T-helper 9 cell (primary cell): ENCODE data around the gene TBC1D4.

ENCODE experiments used
- DNase-seq: peaks from one replicate; pipeline ENCODE4 v3.0.0-alpha.2; 2020

The TBC1D4 gene

GRCh38 chr13:75417012-75417384 is 65.0 kb downstream of the TBC1D4 start:
- no peak for DNase-seq

DNA sequence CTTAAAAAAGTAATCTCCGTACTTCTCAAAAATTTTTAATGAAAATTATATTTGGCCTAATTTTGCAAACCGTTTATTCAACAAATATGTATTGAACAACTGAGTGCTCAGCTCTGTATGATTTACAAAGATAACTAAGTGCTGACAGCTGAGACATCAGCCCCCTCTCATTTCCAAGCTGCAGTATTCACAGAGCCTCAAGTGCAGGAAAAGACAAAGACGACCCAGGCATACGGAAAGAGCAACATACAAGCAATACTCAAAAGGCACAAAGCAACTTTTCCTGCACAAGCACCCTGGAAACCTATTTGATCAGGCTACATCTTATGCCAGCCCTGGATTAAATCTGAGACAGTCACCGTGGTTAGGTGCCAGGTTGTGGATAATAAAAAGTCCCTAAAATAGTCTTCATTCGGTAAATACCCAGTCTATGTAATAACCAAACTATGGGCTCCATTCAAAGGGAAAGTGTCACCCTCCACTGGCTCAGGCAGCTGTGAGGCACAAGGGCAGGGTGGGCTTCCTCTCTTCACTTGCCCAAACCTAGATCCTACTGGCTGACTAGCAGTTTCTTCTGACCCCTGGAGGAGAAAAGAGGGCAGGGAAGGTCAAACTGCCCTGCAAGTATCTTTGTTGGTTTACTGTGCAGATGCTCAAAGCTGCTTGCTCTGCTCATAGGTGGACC is 65.5 kb downstream of the TBC1D4 start:
- DNase-seq: no peak

DNA sequence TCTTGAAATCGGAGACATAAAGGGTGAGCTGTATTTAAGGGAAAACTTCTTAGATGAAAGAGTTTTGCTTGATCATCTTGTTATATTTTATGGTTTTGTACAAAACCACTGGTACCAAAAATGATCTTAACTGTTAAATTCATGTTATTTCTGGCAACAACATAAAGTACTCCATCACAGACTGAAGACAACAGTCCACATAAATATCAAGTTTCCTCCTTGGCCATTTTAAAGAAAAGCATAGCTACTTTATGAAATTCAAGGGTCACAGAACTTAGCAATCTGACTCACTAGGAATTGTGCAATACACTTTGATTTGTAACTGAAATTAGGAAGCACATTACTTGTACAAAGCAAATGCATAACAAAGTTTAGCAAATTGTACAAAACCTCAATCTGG is 66.3 kb downstream of the TBC1D4 start:
- no peak for DNase-seq

GRCh38 chr13:75415171-75415570 is 66.8 kb downstream of the TBC1D4 start:
- DNase-seq: no peak

GRCh38 chr13:75414036-75414827 is 67.7 kb downstream of the TBC1D4 start:
- DNase-seq: no peak

- no peak for DNase-seq
Observed at GRCh38 chr13:75411924-75412537, 69.9 kb downstream of the TBC1D4 start.

DNA sequence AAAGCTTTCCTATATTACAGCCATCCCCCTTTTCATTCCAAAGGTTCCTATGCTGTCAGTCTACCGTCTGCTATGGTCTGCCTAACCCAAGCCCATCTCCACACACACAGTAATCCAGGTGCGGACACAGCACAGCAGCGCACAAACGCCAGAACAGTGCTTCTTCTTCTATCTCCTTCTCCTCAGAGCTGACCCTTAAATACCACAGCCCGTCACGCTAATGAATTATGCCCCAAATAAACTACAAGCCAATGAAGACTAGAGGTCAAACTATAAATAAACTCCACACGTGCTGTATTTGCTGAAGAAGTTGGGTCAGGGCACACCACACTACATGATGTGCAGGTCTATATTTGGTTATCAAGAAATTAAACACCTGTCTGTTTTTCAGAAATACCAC is 71.8 kb downstream of the TBC1D4 start:
- no peak for DNase-seq

GRCh38 chr13:75407998-75408397 is 74.0 kb downstream of the TBC1D4 start:
- DNase-seq: no peak

DNA sequence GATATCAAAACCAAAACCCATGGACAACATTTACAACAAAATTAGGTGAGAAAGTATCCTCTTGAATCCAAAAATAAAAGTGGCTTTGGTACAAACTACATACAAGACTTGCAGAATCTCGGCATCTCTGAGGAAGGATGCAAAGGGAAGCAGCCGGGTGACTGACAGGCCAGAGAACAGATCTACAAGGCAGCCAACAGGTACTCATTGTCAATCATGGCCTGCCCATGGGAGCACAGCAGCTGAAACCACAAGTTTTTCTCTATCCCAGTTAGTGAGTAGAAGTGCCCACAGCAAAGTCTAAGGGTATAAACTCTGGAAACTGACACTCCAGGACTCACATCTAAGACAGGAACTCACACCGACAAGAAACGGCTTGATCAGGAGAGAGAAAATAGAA is 74.5 kb downstream of the TBC1D4 start:
- DNase-seq: no peak

DNA sequence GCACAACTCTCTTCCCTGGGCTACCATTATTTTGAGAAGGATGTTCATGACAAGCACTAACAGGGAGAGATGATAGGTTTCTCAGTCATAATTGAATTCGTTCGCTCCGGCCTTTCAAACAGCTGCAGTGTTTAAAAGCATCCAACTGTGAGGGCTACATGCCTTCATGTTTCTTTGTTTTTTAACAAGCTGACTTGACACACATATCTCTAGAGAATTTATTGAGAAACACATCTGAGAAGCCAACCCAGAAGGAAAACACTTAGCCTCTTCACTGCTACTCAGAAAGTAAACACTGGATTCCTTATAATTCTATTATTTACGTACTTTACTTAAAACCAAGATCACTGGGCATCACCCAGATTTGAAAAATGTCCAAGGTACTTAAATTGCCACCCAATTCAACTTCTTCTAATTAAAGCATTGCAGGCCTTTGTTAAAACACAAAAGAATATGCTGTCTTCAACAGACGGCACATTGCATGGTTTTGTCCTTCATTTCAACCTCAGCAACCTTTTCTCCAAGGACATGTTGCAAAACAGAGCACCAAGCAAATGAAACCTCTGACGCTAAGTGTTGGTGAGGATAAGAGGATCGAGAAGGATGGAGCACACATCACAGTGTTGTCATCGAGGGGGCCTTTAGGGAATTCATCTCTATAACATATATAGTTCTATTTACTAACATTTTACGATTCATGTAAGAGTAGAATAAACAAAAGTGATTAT is 75.8 kb downstream of the TBC1D4 start:
- DNase-seq: no peak

GRCh38 chr13:75404726-75405125 is 77.2 kb downstream of the TBC1D4 start:
- DNase-seq: no peak

GRCh38 chr13:75402787-75403186 is 79.2 kb downstream of the TBC1D4 start:
- no peak for DNase-seq

GRCh38 chr13:75400775-75401174 is 81.2 kb downstream of the TBC1D4 start:
- no peak for DNase-seq

GRCh38 chr13:75399879-75400217 is 82.1 kb downstream of the TBC1D4 start:
- no peak for DNase-seq

GRCh38 chr13:75399168-75399878 is 82.6 kb downstream of the TBC1D4 start:
- DNase-seq: no peak

DNA sequence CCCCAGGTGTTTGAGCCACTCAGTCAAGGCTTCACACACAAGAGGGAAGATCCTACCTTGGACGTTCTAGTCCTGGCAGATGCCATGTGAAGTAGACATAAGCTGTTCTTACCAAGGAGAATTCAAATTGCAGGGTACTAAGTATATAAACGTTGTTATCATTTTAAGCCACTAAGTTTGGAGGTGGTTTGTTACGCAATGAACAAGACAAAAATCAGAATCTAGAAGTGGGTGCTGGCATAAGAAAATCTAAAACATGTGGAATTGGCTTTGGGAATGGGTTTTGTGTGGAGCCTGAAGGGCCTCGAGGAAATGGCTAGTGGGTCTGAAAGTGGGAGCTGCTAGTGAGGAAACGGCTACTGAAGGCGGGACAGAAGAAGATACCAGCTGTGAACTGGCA is 83.9 kb downstream of the TBC1D4 start:
- DNase-seq: no peak

DNA sequence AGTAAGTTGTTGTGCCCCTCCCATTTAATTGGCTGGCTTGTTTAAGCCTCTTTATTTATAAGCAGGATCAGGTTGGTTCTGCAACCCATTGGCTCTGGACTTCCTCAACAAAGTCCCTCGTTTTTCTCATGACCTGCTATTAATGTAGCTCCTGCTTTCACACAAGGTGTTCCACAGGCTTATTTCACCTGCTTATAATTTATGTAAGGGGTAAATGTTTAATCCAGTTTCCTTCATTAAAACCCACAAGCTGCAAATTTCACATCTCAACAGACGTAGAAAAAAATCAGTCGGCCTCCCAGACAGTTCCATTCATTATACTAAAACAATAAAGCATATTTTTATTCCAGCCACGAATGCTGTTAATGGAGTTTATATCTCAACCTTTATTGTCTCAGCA is 86.1 kb downstream of the TBC1D4 start:
- DNase-seq: no peak

DNA sequence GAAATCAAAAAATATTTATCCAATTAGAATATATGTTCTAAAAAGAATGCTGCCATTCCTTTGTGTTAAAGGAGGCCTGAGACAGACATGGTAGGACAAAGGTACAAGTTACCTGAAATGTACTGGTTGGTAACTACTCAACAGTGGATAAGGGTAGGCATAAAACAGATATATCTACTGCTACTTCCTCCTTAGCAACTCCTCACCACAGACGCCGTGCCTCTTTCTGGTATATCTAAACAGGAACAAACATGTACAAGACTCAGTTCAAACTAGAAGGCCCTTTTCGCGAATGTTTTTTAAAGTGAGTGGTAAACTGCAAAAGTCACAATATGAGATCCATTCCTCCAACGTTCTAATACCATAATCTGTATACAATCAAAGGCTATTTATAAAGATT is 86.9 kb downstream of the TBC1D4 start:
- no peak for DNase-seq

- no peak for DNase-seq
Observed at GRCh38 chr13:75393839-75394520, 88.0 kb downstream of the TBC1D4 start.

- no peak for DNase-seq
Observed at GRCh38 chr13:75391432-75392100, 90.4 kb downstream of the TBC1D4 start.

GRCh38 chr13:75390229-75390628 is 91.7 kb downstream of the TBC1D4 start:
- no peak for DNase-seq

DNA sequence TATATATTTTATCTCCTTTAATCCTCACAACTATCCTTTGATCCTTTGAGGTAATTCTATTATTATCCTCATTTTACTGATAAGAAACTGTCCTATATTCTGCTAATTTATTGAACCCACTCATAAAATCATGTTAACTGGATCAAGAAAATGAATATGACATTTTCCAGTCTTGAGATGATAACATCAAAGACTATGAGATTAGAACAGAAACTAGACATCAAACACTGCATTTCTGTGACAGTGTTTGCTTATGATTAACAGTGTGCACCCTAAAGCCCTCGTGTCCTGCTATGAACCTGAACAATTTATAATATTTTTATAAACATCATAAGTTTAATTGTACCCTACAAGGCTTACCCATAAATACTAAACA is 96.3 kb downstream of the TBC1D4 start:
- no peak for DNase-seq
